ENCODE measurements around the gene DYNLL2.
"Not testable (repeated sequence)": the region's sequence is repeated elsewhere in the genome, so short reads cannot be mapped to it uniquely, and the experiment has no call there.

Gene DYNLL2

DNA sequence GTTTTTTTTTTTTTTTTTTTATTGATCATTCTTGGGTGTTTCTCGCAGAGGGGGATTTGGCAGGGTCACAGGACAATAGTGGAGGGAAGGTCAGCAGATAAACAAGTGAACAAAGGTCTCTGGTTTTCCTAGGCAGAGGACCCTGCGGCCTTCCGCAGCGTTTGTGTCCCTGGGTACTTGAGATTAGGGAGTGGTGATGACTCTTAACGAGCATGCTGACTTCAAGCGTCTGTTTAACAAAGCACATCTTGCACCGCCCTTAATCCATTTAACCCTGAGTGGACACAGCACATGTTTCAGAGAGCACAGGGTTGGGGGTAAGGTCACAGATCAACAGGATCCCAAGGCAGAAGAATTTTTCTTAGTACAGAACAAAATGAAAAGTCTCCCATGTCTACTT, 10.0 kb upstream of the DYNLL2 start:
- not testable (repeated sequence) for FAIRE-seq

DNA sequence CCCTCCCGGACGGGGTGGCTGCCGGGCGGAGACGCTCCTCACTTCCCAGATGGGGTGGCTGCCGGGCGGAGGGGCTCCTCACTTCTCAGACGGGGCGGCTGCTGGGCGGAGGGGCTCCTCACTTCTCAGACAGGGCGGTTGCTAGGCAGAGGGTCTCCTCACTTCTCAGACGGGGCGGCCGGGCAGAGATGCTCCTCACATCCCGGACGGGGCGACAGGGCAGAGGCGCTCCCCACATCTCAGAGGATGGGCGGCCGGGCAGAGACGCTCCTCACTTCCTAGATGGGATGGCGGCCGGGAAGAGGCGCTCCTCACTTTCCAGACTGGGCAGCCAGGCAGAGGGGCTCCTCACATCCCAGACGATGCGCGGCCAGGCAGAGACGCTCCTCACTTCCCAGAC, 8.8 kb upstream of the DYNLL2 start:
- not testable (repeated sequence) for FAIRE-seq

DNA sequence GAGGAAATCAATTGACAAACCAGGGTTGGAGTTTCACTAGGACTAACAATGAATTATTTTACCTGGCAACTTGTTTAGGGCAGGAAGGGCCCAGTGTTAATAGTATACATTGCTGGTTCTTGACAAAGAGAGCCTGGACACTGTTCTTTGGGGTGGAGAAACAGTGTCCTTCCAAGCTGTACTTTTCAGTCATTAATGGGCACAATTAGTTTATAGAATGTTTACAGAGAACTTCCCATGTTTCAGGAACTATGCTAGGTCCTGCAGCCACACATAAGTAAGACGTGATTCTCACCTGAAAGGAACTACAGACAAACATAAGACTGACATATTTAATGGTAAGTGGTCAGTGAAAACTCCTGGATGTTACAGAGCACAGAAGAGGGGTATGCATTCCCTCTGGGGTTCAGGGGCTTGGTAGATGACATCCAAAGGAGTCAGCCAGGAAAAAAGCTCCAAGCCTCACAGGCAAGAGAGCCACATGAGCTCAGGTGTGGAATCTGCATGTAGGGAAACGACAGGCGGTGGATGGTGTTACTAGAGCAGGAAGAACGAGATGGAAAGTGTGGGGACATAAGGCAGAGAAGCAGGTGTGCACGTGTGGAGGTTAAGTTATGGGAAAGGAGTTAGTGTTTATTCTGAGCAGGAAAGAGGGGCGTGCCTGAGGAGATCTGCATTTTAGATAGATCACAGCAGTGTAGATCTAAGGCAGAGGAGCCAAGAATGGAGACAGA, 3.8 kb upstream of the DYNLL2 start:
- no peak for FAIRE-seq

DNA sequence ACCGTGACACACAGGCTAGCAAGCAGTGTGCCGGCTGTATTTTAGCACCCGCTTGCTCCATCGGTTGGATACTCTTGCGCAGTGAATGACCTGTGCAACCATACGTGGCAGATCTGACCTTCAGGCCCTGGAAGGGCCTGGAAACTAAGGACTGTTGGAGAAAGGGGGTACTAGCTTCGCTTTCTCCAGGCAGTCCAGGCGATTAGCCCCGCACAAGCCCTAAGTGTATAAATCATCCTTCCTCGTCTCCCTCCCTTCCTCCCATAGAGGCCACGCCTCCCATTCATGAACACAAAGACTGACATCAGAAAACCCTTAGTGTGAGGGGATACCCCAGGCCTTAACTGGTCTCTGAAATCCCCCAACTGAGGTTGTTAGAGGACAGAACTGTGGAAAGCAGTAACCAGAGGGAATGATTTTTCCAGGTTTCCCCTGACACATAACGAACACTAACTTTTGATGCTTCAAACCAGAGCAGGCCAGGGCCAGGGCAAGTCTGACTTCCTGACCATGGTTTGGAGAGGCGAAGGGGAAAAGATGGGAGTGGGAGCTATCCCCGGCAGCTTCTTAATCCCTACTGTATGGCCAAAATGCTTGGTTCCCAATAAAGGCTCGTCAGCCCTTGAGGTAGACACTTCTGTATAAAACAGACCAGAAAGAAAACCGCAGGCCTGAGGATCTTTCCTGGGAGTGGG, 1.4 kb upstream of the DYNLL2 start:
- no peak for FAIRE-seq

DNA sequence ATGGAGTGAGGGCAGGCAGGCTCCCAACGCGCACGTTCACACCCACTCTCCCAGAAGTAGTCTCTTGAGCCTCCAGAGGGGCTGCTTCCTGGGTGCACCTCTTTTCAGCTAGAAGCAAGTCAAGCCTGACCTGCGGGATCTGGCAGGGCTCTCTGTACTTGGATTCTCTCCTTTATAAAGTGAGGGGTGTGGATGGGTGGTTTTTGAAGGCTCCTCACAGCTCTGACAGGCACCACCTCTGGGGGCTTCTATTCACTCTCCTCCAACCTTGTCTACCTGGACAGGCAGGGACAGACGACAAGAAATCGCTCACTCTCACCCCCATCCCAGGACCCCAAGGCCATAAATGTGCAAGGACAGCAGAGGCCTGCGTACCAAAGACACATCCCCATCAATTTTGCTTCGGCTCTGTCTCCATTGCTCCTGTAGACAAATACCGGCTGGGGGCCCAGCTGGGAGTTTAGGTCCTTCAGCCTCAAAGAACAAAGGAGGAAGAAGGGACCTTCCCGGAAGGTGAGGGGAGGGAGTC, 814 bp upstream of the DYNLL2 start:
- no peak for FAIRE-seq

DNA sequence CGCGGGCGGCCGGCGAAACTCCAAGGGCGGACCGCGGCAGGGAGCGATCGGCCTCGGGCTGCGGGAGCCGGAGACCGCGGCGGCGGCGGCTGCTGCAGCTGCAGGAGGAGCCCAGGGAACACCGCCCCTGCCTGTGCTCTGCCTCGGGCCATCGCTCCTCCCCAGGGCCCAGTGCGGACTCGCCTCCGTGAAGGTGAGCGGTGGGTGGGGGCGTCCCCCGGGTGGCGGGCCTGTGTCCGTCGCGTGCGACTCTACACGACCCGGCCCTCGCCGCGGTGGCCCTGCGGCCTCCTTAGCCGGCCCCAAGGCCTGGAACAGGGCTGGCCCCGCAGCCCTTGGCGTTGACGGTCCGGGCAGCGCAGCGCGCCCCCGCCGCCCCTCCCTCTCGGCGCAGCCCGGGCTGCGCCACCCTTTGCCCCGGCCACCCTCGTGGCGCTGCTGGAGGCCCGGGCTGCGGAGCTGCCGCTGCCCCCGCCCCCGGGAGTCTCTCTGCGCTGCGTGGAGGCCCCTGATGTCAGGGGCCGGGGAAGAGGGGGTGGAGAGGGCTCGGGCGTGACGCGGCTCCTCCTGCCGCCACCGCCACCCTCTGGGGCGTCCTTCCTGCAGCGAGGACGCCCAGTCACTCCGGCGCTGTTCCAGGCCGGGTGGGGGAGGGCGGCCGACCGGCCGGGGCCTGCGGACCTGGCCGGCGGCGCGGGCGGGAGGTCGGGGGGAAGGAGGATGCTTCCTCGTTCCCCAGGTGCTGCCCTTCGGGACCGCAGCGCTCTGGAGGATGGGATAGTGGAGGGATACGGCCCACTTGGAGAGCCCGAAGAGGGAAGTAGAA, 485 bp downstream of the DYNLL2 start:
- FAIRE-seq = no peak

DNA sequence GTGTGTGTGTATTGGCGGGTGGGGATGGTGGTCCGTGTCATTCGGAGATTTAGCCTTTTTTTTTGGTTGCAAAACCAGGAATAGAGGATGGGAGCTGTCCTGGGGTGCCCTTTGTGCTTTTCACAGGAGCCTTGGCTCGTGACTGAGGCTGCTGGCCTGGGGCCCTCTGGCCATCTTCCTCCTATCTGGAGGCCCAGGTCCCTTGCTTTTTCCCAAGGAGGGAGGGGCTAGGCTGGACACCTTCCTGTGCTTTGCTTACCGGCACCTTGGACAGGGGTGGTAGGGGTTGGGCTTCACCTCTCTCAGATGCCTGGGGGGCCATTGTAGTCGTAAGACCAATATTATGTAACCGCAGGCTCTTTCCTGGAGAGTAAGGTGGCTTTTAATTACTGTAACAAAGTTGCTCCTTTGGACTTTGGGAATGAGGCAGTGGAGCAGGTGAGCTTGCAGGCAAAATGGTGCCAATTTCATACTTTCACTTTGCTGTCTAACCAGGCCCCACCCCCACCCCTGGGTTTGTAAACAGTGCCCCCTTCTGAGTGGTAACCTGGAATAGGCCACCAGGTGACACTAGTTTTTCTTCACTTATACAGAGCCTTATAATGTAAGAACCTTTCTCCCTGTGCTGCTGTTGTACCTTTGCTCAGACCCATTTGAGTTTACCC, 1.2 kb downstream of the DYNLL2 start:
- no peak for FAIRE-seq

DNA sequence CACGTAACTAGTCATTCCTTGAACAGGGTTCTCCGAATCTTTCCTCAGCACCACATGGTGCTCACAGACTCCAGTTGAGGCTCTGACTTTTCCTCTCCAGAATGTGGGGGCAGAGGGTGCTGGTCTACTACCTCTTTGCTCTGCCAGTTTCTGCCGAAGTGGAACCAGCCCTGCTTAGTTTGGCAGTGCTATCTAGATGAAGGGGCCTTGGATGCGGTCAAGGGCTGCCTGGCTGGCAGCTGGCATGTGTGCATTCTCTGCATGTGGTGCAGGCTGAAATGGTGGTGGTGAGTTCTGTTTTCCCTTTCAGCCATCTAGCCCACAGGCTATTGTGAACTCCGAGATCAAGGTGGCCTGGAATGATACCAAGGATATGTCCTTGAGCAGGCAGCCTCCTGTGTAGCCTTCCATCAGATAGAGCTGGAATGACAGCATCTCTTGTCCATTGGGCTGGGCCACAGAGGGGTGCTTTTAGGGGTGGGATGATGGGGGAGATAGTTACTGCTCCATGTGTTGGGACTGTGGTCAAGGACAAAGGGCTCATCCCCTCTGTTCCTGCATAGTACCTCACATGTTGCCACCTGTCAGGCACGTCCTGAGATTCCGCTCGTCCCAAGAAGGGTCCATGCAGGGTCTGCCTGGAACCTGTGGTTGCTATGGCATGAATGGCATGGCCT, 2.0 kb downstream of the DYNLL2 start:
- no peak for FAIRE-seq

DNA sequence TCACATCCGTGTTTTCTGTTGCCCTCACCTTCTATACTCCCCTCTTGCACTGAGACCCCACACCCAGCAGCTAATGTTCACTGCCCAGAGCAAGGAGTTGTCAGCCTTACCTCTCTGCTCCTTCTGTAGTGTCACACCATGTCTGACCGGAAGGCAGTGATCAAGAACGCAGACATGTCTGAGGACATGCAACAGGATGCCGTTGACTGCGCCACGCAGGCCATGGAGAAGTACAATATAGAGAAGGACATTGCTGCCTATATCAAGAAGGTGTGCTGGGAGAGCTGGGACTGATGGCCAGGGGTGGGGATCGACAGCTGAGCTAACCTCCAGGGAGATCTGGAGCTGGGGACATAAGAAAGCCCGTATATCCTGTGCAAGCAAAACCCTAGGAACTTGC, 3.7 kb downstream of the DYNLL2 start:
- no peak for FAIRE-seq

DNA sequence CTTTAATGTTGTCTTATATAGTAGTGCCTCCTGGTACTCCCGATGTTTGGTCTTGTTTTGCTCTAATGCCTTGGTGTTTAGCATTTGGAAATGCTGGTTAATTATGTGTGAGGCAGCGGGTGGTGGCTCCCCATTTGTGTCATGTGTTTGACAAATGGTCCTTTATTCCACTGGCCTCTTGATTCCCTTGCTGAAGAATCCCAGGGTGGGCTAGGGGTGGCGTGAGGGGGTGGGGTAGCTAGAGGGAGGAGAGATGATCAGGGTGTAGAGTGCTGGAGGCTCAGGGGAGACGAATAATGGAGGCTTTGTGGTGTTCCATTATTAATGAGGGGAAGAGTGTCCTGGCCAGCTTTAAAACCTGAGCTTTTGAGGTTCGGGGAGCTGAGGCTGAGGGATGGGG, 5.4 kb downstream of the DYNLL2 start:
- no peak for FAIRE-seq

DNA sequence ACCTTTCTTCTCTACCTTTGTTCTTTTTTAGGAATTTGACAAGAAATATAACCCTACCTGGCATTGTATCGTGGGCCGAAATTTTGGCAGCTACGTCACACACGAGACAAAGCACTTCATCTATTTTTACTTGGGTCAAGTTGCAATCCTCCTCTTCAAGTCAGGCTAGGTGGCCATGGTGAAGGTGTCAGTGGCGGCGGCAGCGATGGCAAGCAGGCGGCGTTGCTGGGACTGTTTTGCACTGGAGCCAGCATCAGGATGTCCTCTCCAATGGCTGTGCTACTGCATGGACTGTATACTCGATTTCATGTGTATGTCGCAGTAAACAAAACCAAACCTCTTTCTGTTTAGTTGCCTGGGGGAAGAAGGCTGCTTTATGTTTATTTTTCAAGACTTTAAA, 5.9 kb downstream of the DYNLL2 start:
- FAIRE-seq = no peak

DNA sequence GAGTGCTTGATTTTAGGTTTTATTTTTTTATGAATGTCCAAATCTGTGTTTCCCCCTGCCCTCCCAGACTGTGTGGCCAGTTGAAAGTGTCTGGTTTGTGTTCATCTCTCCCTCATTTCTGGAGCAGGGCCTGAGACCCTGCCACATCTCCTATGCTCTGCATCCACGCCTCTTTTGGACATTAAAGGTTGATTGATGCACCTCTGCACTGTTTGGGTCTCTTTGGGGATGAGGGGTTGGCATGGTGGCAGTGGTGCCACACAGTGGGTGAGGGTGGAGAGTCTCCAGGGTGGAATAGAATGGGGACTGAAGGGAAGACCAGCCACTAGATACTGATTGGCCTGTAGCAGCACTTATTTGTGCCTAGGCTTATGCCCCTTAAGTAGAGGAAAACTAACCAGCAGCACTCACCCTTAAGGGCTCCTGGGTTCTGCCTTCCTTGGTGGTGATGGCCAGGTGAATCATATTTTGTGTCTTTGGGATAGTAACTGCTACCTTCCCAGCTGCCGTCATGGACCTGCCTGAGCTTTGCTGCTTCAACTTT, 7.9 kb downstream of the DYNLL2 start:
- FAIRE-seq = no peak

DNA sequence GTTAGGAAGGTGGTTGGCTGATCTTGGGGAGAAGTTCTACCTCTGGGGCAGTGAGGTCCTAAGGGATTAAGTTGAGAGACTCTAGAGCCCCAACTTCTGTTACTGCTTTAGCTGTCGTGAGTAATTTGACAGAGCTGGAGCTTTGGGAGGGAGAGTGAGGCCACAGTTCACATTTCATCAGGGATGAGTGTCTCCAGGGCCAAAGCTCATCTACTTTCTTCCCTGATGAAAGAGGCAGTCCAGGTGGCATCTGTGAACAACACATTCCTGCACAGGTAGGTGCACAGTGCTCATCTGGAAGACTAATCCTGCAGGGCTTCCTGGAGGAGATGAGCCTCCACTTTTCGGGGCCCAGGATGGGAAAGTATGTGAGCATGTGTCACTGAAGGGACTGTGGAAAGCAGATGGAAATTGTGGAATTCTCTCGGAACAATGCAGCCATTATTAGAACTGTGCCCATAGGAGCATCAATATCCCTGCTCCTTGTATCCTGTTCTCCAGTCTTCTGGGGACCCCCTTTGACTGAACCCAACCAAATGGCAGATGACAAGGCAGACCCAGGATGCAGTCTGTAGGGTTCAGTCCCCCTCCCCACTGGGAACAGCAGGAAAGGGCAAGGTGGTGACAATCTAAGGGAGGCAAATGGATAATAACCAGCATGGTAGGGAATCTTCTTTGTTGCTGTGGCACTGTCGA, 9.0 kb downstream of the DYNLL2 start:
- FAIRE-seq = no peak

DNA sequence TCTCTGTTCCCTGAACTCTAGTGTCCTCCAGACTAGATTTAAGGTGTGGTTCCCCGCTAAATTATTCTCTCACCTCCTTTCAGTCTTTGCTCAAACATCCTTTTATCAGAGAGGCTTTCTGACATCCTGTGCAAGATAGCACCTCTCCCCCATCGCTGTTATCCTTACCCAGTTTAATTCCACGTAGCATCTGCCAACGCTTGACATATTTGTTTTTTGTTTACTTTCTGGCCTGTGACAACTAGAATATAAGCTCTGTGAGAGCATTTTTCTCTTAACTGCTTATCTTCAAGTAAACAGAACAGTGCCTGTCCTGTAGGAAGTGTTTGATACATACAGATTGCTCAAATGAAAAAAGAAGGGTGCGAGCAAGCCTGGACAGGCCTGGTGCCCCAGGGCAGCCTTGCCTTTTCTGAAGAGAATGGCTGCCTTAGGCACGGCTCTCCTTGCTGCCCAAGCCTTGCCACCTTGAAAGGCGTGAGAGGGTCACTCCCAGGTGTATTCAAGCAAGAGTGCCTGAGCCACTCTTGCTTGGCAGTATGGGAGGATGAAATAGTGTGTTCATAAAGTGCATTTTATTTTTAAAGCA, 9.7 kb downstream of the DYNLL2 start:
- FAIRE-seq = no peak

DNA sequence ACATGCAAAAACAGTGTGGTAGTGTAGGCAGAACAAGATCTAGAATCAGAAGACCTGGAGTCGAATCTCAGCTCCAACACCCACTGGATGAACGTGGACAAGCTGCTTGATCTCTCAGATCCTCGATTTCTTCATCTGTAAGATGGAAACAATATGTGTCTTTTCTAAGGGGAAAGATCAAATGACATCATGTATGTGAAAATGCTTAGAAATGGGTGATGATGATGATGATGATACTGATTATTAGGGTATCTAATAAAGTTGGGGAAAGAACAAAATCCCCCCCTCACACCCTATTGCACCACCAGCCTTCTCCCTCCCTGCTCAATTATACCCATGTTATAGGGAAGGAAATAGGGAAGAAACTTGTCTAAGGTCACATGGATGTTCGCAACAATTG, 10.9 kb downstream of the DYNLL2 start:
- no peak for FAIRE-seq

DNA sequence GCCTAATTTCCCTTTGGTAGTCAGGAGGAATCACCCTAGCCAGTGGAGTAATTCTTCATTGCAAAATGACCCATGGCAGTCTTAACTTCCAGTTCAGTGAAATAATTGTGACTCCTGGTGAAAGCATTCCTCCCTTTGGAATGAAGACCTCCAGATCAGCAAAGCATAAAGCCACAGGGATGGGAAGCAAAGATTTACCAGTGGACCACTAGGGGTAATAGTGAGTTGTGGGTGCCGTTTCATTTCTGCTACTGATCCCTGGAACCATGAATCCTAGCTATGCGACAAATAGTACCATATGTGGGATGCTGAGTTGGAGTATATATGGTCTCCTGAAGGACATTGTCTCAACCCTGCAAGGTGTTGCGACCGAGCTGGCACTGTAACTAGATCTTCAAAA, 13.7 kb downstream of the DYNLL2 start:
- no peak for FAIRE-seq

DNA sequence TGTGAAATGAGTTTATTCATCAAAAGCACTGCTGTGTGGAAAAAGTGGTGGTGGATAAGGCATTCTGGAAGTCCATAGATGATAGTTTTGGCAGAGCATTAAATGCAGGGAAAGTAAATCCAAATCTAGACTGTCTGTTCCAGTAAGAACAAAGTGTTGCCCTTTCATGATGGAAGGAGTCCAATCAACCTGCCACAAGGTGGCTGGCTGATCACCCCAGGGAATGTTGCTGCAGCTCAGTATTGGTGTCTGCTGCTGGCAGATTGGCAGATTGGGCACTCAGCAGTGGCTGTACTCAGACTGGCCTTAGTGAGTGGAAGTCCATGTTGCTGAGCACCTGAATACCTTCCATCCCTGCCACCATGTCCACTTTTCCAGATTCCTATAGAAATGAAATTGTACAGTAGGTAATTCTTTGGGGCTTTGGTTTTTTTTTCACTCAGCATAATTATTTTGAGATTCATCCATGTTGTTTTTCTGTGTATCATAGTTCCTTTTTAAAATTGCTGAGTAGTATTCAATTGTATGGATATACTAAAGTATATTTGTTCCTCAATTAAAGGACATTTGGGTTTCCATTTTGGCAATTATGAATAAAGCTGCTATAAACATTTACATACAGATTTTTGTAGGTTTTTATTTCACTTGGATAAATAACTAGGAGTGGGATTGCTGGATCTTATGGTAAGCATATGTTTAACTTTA, 14.3 kb downstream of the DYNLL2 start:
- FAIRE-seq = no peak

DNA sequence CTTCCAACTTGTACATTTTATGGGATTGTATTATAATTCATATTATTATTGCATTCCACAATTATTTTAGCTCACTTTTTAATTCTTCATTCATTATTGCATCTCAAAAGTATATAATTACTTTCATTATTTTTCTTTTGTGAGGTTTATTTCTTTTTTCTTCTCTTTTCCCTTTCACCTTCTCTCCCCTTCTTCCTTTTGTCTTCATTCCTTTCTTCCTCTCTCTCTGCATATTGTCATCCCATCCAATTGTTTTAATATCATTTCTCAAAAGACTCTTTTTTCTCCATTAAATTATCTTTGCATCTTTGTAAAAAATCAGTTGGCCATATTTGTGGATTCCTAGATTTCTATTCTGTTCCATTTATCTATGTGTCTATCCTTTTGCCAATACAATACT, 17.3 kb downstream of the DYNLL2 start:
- no peak for FAIRE-seq

DNA sequence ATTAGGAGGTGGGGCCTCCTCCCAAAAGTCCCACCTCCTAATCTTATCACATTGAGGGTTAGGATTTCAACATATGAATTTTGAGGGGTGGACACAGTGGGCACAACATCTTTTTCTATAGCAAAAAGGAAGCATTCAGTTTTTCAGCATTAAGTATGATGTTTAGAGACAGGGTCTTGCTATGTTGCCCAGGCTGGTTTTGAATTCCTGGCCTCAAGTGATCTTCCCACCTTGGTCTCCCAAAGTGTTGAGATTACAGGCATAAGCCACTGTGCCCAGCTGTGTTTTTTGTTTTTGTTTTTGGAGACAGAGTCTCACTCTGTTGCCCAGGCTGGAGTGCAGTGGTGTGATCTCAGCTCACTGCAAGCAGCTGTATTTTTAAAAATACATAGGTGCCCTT, 18.7 kb downstream of the DYNLL2 start:
- FAIRE-seq = not testable (repeated sequence)

DNA sequence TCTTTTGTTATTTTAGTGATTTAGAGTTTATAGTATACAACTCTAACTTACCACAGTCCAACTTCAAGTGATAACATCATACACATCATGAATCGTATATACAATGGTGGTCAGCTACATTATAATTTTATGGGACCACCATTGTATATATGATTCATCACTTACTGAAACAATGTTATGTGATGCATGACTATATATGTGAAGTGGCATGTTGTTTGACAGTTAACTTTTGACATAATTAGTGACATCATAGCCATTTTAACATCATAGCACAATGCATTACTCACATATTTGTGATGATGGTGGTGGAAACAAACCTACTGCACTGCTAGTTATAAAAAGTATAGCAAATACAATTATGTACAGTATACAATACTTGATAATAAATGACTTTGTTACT, 21.9 kb downstream of the DYNLL2 start:
- no peak for FAIRE-seq
